ENCODE measurements around the gene DBNL. TPM values are rescaled to one million over a fixed set of nuclear protein-coding genes. Genes with fewer than 3 reads are reported as not detected.

Gene DBNL
- total RNA-seq, 1 donor from 2014 or later: 62.8 TPM

DNA sequence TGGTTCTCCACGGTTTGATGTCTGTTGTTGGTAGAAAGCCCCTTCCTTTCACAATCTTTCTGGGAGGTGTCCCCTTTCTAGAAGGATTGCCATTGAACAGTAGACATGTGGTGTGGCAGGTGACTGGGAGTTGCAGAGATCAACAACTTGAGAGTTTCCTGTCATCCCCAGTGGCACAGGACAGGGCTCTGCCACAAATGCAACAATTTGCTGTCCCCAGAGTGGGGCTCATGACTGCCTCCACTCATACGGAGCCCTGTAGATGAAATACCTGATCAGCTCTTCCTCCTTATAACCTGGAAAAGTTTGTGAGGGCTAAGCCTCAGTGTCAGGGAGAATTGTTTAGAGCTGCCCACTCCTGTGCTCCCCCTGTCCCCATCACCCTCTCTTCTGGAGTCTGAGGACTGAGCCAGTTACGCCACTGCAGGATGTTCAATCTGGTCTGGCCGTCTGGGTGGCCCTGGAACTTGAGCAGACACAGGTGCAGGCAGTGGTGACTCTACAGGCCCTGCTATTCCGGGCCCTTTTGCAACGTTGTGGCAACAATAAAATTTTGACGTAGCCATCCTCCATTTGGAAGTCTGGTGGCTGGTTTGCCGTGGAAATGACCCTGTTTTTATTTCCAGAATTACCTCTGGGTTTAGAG, 6.5 kb downstream of the DBNL start:
- peaks cover 9% of the 10 kb centered on the region for H3K36me3 Mint-ChIP-seq
- TF ChIP-seq, protein P1, sequence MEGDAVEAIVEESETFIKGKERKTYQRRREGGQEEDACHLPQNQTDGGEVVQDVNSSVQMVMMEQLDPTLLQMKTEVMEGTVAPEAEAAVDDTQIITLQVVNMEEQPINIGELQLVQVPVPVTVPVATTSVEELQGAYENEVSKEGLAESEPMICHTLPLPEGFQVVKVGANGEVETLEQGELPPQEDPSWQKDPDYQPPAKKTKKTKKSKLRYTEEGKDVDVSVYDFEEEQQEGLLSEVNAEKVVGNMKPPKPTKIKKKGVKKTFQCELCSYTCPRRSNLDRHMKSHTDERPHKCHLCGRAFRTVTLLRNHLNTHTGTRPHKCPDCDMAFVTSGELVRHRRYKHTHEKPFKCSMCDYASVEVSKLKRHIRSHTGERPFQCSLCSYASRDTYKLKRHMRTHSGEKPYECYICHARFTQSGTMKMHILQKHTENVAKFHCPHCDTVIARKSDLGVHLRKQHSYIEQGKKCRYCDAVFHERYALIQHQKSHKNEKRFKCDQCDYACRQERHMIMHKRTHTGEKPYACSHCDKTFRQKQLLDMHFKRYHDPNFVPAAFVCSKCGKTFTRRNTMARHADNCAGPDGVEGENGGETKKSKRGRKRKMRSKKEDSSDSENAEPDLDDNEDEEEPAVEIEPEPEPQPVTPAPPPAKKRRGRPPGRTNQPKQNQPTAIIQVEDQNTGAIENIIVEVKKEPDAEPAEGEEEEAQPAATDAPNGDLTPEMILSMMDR (conservative IDR thresholded peaks at IDR 0.05): no peak
- no peaks in the 10 kb centered on the region for H3K9me3 Mint-ChIP-seq
- no peaks in the 10 kb centered on the region for H3K27me3 Mint-ChIP-seq
- H3K27ac Mint-ChIP-seq: no peak overlapping the region
- H3K4me3 Mint-ChIP-seq: no peak overlapping the region
- no peak for DNase-seq (ENCODE audit: extremely low spot score, unreplicated experiment)
- peaks cover 13% of the 10 kb centered on the region for H3K4me1 Mint-ChIP-seq (ENCODE audit: unreplicated experiment)

DNA sequence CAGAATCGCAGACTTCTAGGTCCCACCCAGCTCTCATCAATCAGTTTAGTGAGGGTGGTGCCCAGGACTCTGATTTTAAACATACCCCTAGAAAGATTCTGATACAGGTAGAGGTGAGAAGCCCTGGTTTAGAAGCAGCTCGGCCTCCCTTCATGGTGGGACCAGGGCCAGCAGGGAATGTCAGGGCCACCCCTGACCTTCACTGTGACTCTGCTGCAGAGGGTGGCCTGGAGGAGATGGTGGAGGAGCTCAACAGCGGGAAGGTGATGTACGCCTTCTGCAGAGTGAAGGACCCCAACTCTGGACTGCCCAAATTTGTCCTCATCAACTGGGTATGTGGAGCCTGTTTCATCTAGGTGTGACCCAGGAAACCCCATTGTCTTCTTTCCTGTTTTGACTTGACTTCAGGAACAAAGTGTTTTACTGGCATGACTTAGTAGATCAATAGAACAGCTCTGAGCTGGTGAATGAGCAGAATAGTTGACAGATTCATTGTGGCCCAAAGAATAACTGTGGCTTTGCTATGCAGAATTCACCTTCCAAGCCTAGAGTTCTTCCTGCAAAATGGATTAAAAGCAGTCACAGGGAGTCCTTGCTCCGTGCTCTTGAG, 7.2 kb downstream of the DBNL start:
- Mint-ChIP-seq H3K36me3 (peaks cover 11% of the 10 kb centered on the region), H3K4me3 (no peak overlapping the region), H3K4me1 (ENCODE audit: unreplicated experiment) (peaks cover 7% of the 10 kb centered on the region), H3K27me3 (no peaks in the 10 kb centered on the region), H3K9me3 (no peaks in the 10 kb centered on the region), H3K27ac (no peak overlapping the region)
- DNase-seq (ENCODE audit: extremely low spot score, unreplicated experiment): no peak
- TF ChIP-seq, protein P1 (conservative IDR thresholded peaks at IDR 0.05): no peak

DNA sequence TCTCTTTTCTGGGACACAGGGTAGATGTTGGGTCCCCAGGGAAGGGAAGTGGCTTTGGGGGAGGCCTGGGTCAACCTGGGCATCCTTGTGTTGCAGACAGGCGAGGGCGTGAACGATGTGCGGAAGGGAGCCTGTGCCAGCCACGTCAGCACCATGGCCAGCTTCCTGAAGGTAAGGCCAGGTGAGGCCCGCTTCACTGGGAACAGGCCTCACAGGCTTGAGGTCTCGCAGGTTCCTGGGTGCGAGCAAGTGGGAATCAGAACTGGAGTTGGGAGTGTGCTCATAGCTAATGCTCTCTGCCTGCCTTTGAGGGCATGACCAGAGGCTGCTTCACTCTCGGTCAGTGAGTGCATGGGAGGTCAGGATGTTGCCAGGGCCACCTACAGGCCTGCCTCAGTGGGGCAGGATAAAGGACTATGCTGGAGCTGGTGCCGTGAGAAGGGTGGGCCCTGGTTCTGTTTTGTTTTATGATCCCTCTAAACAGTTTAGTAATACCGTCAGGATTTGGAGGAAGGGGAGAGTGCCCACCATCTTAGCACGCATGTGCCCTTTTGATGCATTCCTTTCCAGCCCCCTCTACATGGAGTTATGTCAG, 8.4 kb downstream of the DBNL start:
- H3K36me3 Mint-ChIP-seq: peaks cover 15% of the 10 kb centered on the region
- no peak overlapping the region for H3K27ac Mint-ChIP-seq
- H3K9me3 Mint-ChIP-seq: no peaks in the 10 kb centered on the region
- H3K4me3 Mint-ChIP-seq: no peak overlapping the region
- no peaks in the 10 kb centered on the region for H3K27me3 Mint-ChIP-seq
- H3K4me1 Mint-ChIP-seq (ENCODE audit: unreplicated experiment): peaks cover 3% of the 10 kb centered on the region
- no peak for DNase-seq (ENCODE audit: extremely low spot score, unreplicated experiment)
- TF ChIP-seq, protein P1 (conservative IDR thresholded peaks at IDR 0.05): no peak

DNA sequence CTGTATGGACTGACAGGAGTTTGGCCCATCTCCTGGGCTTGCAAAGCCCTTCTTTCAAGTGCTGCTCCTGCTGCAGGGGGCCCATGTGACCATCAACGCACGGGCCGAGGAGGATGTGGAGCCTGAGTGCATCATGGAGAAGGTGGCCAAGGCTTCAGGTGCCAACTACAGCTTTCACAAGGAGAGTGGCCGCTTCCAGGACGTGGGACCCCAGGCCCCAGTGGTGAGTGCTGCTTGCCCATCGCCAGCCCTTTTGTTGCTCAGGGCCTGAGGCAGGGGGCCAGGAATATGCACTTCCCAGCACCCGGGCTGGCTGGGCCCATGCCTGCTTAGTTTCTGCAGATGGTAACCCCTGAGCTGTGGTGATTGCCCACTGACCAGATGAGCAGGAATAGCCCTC, 12.2 kb downstream of the DBNL start:
- TF ChIP-seq, protein P1 (conservative IDR thresholded peaks at IDR 0.05): no peak
- H3K27me3 Mint-ChIP-seq: no peaks in the 10 kb centered on the region
- H3K27ac Mint-ChIP-seq: no peak overlapping the region
- peaks cover 19% of the 10 kb centered on the region for H3K36me3 Mint-ChIP-seq
- H3K4me3 Mint-ChIP-seq: no peak overlapping the region
- H3K9me3 Mint-ChIP-seq: no peaks in the 10 kb centered on the region
- no peaks in the 10 kb centered on the region for H3K4me1 Mint-ChIP-seq (ENCODE audit: unreplicated experiment)
- no peak for DNase-seq (ENCODE audit: extremely low spot score, unreplicated experiment)

DNA sequence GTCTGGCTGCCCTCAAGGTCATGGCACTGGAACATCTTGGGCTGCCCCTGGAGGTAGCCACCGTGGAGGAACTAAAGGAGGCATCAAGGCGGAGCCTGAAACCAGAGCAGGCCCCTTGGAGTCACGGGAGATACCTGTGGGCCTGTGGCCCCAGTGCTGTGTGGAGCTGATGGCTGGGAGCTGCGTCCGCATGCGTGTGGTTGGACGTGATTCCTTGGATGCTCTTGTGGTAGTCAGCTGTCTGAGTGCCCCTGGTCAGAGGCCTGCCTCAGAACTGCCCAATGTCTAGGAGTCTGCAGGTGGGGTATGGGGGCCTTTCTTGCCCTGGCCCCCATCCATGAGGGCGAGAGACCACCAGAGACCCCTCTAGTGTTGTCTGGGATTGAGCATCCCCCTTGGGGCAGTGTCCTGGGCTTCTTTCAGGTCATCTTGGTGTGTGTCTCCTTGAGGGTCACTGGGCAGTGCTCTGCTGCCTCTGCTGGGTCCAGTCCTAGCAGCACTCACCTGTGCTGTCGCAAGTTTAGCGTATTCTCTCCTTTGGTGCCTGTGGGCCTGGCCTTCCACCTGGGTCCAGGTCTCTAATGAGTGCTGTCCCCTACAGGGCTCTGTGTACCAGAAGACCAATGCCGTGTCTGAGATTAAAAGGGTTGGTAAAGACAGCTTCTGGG, 12.8 kb downstream of the DBNL start:
- no peak for DNase-seq (ENCODE audit: extremely low spot score, unreplicated experiment)
- Mint-ChIP-seq H3K27ac (no peak overlapping the region), H3K27me3 (no peaks in the 10 kb centered on the region), H3K4me3 (no peak overlapping the region), H3K9me3 (no peaks in the 10 kb centered on the region), H3K4me1 (ENCODE audit: unreplicated experiment) (no peaks in the 10 kb centered on the region), H3K36me3 (peaks cover 19% of the 10 kb centered on the region)
- TF ChIP-seq, protein P1 (conservative IDR thresholded peaks at IDR 0.05): no peak

Data from type B pancreatic cell (in vitro differentiated cells).